K562 (cell line): Measurements from ENCODE around the gene TCF12. TPM values are rescaled to one million over a fixed set of nuclear protein-coding genes. Genes with fewer than 3 reads are reported as not detected.
A peak's percentile ranks its signal among the peaks of the same experiment; 100 is the strongest.

Experiments used
- ARID2 ChIP-seq: fragments of 450-650 bp; IDR thresholded peaks from 2 replicates; pipeline ENCODE4 v1.6.1; 2017; ENCODE audit warnings: antibody characterized with exemption, mild to moderate bottlenecking
- BRD9 ChIP-seq: fragments of 450-650 bp; IDR thresholded peaks from 2 replicates; pipeline ENCODE4 v1.6.1; 2018; ENCODE audit warnings: low read depth; ENCODE audit not compliant: partially characterized antibody
- ELK1 ChIP-seq: sonication (generic); formaldehyde crosslinking; IDR thresholded peaks from 2 replicates; pipeline ENCODE4 v1.8.1; 2022; ENCODE audit warnings: missing genetic modification reagents
- EP400 ChIP-seq: fragments of 450-650 bp; IDR thresholded peaks from 2 replicates; pipeline ENCODE4 v1.6.1; 2017; ENCODE audit warnings: antibody characterized with exemption, mild to moderate bottlenecking, moderate library complexity
- ETV1 ChIP-seq: fragments of 450-650 bp; conservative IDR thresholded peaks from 2 replicates; pipeline ENCODE4 v1.6.1; 2016; ENCODE audit warnings: missing genetic modification characterization, control low read depth, low read depth, missing compliant biosample characterization
- GATAD2A ChIP-seq: fragments of 450-650 bp; IDR thresholded peaks from 2 replicates; pipeline ENCODE4 v1.6.1; 2017
- GTF3C2 ChIP-seq: IDR thresholded peaks from 3 replicates; pipeline ENCODE4 v1.6.1; 2011; ENCODE audit warnings: borderline replicate concordance, mild to moderate bottlenecking, moderate library complexity; ENCODE audit not compliant: insufficient read length; ENCODE audit errors: extremely low read depth
- HCFC1 ChIP-seq: IDR thresholded peaks from 2 replicates; pipeline ENCODE4 v1.6.1; 2012; ENCODE audit warnings: low read depth, low read length, improper control_type of control experiment
- HDGF ChIP-seq: fragments of 450-650 bp; IDR thresholded peaks from 2 replicates; pipeline ENCODE4 v1.6.1; 2016
- MCM3 ChIP-seq: fragments of 450-650 bp; IDR thresholded peaks from 2 replicates; pipeline ENCODE4 v1.6.1; 2016
- NR4A1 ChIP-seq, 2 experiments: fragments of 250-450 bp in 1 of 2; fragments of 450-650 bp in 1 of 2; sonication (Bioruptor Pico) in 1 of 2; IDR thresholded peaks; 2 replicates each; pipeline versions ENCODE4 v1.4.0 to v1.6.1; 2016 to 2020; ENCODE audit warnings: mild to moderate bottlenecking in 2 of 2, missing compliant biosample characterization in 1 of 2, missing genetic modification characterization in 1 of 2, moderate library complexity in 1 of 2
- SAFB2 ChIP-seq: fragments of 200-400 bp; formaldehyde crosslinking; IDR thresholded peaks from 2 replicates; pipeline ENCODE4 v1.6.1; 2018; ENCODE audit warnings: borderline replicate concordance, low read length, low read depth, moderate library complexity; ENCODE audit not compliant: severe bottlenecking
- TSHZ1 ChIP-seq: fragments of 250-450 bp; sonication (Bioruptor Pico); IDR thresholded peaks from 2 replicates; pipeline ENCODE4 v1.4.0; 2020; ENCODE audit warnings: mild to moderate bottlenecking, moderate library complexity
- ZBTB8A ChIP-seq: fragments of 450-650 bp; IDR thresholded peaks from 2 replicates; pipeline ENCODE4 v1.6.1; 2018; ENCODE audit warnings: mild to moderate bottlenecking, moderate library complexity; ENCODE audit not compliant: partially characterized antibody
- ZC3H11A ChIP-seq: IDR thresholded peaks from 2 replicates; pipeline ENCODE4 v1.6.1; 2012; ENCODE audit warnings: low read depth, low read length, improper control_type of control experiment
- polyA plus RNA-seq, 8 experiments: library from polyadenylated mRNA; depleted of rRNA in 4 of 8; stranded (reverse) in 5 of 8; unstranded in 3 of 8; fragments of >200 nt; fragmentation: Nextera tagmentation in 2 of 8; fragmentation: Illumina TruSeq in 1 of 8; extraction: Ambion mirVana in 2 of 8; extraction: Trizol in 1 of 8; gene quantifications; 2 replicates each; pipeline versions ENCODE4 v1.2.1 to v1.2.3, GENCODE V29; 2011 to 2014; ENCODE audit warnings: inconsistent platforms in 1 of 8, missing spikeins in 1 of 8
- total RNA-seq, 7 experiments: library from RNA; depleted of rRNA in 6 of 7; stranded (reverse); fragments of >200 nt in 6 of 7; fragmentation: Illumina TruSeq in 2 of 7; extraction: Trizol in 2 of 7; gene quantifications; 2 replicates each; pipeline versions ENCODE4 v1.2.1 to v1.2.3, GENCODE V29; 2011 to 2021; ENCODE audit warnings: low replicate concordance in 1 of 7
- TF ChIP-seq, protein P1 (sequence below), 2 experiments: fragments of 200-800 bp in 1 of 2; sonication (Bioruptor generic) in 1 of 2; sonication (generic) in 1 of 2; formaldehyde crosslinking in 1 of 2; IDR thresholded peaks in 1 of 2; conservative IDR thresholded peaks in 1 of 2; 2 replicates each; pipeline versions ENCODE4 v1.5.0 to v1.6.1; 2016 to 2020; ENCODE audit warnings: missing compliant biosample characterization in 1 of 2, missing genetic modification characterization in 1 of 2, missing genetic modification reagents in 1 of 2

The TCF12 gene
- total and polyA plus RNA-seq, 9 of the 15 experiments (the other 6 are each of a cell fraction or from before 2014, with no cell fraction given), result 10.5 to 132 (median 52.9) TPM

DNA sequence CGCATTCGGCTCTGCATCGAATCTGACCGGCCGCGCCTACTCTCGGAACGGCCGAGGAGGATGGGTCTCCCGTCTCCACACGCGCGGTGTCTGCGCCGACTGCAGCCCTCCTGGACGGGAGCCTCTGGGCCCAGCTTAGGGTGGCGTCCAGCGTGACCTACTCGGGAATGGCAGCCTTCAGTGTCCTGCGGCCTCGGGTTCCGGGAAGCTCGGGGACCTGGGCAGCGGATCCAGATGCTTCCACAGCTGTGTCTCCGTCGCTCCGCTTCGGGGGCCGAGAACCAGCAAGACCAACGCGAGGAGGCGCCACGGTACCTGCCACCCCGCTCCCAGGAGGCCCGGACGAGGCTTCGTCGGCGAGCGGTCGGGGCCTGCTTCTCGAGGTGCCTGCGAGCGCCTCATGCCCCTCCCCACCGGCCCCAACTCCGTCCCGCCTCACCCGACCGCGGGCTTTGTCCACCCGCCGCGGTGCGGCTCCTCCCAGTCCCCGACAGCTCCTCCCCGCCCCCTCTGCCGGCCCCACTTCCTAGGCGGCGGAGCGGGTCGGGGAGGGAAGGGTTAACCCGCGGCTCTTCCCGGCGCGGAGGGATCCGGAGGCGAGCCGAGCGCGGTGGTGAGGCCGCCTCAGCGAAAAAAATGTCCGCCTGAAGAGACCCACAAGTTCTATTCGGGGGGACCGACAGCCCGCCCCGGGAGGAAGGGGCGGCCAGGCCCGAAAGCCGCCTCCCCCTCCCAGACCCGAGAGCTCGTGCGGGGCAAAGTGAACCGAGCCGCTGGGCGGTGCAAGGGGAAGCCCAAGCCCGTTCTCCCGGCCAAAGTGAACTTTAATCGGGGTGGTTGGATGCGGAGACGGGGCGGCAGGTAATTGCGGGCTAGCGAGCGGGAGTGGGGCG is at the start of gene TCF12 (continued):
- peak; percentile 85 for TF ChIP-seq ETV1
- no peak for TF ChIP-seq MCM3
- no peak for TF ChIP-seq SAFB2
- 0 out of 2 replicates have a peak, but pooled peaks have one; percentile 74 for TF ChIP-seq ELK1 (CRISPR knock-in tag)
- peak; percentile 93 for TF ChIP-seq GATAD2A
- TF ChIP-seq HCFC1, result peak; percentile 40; the same call in 1 of the 2 replicates
- TF ChIP-seq BRD9, result peak; percentile 75
- TF ChIP-seq NR4A1 (CRISPR knock-in tag; IDR thresholded peaks at IDR 0.05), result no peak
- TF ChIP-seq NR4A1 (tag; IDR thresholded peaks at IDR 0.05), result 0 out of 2 replicates have a peak, but pooled peaks have one; percentile 23
- TF ChIP-seq, protein P1, sequence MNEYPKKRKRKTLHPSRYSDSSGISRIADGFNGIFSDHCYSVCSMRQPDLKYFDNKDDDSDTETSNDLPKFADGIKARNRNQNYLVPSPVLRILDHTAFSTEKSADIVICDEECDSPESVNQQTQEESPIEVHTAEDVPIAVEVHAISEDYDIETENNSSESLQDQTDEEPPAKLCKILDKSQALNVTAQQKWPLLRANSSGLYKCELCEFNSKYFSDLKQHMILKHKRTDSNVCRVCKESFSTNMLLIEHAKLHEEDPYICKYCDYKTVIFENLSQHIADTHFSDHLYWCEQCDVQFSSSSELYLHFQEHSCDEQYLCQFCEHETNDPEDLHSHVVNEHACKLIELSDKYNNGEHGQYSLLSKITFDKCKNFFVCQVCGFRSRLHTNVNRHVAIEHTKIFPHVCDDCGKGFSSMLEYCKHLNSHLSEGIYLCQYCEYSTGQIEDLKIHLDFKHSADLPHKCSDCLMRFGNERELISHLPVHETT (CRISPR knock-in tag; conservative IDR thresholded peaks at IDR 0.05 in 1 of 2, IDR thresholded peaks at IDR 0.05 in 1 of 2), result peak in 1 of 2 experiments; percentile 97; a peak in 2 of 4 replicates
- TF ChIP-seq HDGF, result 0 out of 2 replicates have a peak, but pooled peaks have one; percentile 49
- TF ChIP-seq ZC3H11A, result no peak
- no peak for TF ChIP-seq ARID2
- TF ChIP-seq ZBTB8A, result no peak
- TF ChIP-seq EP400, result peak; percentile 83
- no peak for TF ChIP-seq GTF3C2
- TF ChIP-seq TSHZ1, result no peak
